Limb (tissue), 2 donors: ENCODE results near the gene ITFG1.
"Not testable (repeated sequence)": the region's sequence is repeated elsewhere in the genome, so short reads cannot be mapped to it uniquely, and the experiment has no call there.

ENCODE experiments used
- DNase-seq, 2 donors: peaks; one replicate each; pipeline ENCODE4 v3.0.0-alpha.2; 2016; ENCODE audit errors: extremely low spot score in 2 of 2

ITFG1 gene

DNA sequence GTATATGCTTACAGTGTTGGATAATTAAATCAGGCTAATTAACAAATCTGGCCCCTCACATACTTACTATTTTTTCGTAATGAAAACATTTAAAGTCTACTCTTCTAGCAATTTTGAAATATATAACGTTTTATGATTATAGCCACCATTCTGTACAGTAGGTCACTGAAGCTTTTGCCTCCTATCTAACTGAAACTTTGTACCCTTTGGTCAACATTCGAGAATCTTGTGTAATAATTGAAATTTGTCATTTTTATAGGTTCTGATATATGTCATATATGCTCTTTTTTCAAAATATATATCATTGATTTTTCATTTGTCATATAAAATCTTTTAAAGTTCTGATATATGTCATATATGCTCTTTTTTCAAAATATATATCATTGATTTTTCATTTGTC, 12.9 kb upstream of the ITFG1 start:
- no peak for DNase-seq

DNA sequence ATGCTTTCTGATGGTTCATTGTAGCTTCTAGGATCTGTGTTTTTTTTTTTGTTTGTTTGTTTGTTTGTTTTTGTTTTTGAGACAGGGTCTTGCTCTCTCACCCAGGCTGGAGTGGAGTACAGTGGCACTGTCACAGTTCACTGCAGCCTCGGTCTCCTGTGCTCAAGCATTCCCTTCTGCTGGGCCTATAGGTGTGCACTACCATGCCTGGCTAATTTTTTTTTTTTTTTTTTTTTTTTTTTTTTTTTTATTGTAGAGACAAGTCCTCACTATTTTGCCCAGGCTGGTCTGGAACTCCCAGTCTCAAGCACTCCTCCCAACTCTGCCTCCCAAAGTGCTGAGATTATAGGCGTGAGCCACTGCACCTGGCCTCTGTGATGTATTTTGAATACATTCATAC, 12.1 kb upstream of the ITFG1 start:
- not testable (repeated sequence) for DNase-seq

DNA sequence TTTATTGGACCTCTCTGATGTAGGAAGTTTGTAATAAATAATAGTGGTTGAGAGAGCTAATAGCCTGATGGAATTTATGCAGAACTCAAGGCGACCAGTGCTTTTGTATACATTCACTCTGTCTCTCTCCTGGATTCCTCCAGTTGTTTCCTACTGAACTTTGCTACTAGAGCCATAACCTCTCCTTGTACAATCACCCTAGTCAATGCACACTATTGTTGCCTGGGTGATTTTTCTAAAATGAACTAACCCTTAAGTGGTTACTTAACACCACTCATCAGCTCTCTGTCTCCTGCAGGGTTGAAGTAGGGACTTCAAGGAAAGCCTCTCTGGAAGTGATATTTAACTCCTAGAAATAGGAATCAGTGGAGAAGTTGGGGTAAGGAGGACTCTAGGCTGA, 9.9 kb upstream of the ITFG1 start:
- DNase-seq = no peak

DNA sequence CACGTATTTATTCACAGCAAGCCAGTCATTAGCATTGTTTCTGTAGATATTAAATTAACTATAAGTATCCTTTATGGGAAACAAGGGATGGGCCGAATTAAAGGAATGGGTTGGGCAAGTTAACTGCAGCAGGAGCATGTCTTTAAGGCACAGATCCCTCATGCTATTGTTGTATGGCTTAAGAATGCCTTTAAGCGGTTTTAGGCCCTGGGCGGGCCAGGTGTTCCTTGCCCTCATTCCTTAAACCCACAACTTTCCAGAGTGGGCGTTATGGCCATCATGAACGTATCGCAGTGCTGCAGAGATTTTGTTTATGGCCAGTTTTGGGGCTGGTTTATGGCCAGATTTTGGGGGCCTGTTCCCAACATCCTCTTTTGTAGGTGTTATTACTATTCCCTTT, 9.3 kb upstream of the ITFG1 start:
- DNase-seq = no peak

DNA sequence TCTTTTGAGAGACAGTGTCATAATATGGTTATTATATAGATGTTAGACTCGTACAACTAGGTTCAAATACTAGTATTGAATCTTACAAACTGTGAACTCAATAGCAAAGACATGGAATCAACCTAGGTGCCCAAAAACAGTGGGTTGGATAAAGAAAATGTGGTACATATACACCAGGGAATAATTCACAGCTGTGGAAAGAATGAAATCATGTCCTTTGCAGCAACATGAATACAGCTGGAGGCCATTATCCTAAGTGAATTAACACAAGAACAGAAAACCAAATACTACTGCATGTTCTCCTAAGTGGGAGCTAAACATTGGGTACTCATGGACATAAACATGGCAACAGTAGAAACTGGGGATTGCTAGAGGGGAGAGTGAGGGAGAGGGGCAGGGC, 8.4 kb upstream of the ITFG1 start:
- DNase-seq = no peak

DNA sequence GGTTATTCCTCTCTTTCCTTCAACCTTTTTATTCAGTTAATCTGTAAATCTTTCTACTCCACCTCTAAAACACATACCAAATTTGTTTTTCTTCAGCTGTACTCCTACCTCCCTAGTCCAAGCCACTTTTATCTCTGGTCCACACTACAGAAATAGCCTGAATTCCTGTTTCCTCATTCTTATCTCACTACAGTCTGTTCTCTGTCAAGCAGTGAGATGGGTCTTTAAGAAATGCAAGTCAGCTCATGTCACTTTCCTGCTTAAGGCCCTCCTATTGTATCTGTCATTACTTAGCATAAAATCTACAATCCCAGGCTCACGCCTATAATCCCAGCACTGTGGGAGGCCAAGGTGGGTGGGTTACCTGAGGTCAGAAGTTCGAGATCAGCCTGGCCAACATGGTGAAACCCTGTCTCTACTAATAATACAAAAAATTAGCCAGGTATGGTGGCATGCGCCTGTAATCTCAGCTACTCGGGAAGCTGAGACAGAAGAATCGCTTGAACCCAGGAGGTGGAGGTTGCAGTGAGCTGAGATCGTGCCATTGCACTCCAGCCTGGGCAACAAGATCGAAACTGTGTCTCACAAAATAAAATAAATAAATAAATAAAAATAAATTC, 7.3 kb upstream of the ITFG1 start:
- DNase-seq = not testable (repeated sequence)

DNA sequence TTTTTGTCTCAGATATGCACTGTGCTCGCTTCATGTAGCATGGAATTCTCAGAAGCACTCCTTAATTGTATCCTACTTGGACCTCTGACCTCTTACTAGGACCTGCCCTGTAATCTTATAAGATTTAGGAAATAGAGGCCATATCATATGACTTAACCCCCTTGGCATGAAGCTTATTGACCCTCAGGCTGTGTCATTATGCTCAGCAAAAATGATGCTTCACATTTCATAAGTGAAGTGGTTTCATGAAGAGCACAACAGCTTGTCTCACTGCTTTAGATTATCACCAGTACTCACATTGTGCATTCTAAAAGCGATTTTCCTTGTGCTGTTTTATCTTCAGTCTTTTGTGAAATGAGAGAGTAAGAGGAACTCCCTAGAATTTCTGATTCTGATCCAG, 6.6 kb upstream of the ITFG1 start:
- no peak for DNase-seq

DNA sequence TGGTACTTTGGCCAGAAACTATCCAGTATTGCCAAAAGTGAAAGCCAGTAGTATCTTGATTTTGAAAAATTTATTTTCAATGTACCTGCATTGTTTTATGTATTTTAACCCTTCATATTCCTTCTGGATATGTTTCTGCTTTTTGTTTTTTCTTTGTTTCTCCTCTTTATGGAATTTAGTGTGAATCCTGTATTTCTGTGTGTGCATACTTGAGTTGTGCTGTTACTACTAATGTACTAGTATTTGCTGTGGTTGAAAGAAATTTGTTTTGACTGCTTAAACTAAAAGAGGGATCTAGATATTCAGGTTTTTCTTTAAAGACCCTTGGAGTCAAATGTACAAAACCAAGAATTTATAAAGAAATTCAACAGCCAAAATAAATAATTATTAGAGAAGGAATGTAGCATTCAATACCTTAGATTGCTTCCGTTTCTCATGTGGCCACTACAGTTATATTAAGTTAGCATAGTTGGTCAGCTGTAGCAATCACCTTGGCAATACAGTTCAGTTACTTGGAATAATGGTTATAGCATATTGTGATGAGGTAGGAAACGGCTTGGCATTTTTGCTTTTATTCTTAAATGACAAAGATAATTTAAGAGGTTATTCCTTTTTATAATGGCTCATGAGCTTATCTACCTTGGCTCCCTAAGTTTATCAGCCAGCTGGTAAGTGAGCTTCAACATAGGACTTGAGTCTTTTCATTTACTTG, 5.2 kb upstream of the ITFG1 start:
- no peak for DNase-seq

DNA sequence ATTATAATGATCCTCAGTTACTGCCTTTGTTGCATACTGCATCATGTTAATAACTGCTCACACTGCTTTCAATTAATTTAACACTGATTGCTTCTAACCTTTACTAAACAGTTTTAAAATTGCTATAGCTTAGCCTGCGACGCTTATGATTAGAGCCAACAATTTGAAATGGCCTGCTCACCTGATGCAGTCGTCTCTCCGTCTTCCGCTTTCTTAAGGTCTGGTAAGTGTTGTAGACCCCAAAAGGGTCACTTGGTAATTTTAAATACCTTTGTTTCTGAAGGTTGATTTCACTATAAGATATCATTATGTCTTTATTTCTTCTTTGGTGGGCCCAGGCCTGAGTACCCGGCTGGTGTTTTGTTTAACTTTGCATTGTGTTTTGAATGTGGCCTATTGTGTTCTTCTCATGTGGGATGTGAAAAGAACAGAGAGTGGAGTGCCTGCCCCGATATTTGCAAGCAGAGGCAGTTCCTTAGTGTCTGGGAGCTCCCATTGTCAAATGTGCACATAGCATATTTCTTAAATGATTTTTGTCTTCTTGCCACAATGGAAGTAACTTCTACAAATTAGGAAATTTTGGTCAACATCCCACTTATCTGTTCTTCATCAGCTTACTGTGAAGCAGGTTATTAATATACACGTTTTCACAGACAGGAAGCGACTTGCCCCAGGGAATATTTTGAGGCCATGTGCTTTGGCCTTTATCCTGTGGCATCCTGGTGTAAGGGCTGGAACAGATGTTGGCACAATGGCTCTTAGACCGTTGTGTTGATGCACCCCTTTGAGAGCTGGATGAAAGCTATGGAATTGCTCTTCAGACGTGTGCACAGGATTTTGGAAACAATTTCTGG, 3.1 kb upstream of the ITFG1 start:
- no peak for DNase-seq

DNA sequence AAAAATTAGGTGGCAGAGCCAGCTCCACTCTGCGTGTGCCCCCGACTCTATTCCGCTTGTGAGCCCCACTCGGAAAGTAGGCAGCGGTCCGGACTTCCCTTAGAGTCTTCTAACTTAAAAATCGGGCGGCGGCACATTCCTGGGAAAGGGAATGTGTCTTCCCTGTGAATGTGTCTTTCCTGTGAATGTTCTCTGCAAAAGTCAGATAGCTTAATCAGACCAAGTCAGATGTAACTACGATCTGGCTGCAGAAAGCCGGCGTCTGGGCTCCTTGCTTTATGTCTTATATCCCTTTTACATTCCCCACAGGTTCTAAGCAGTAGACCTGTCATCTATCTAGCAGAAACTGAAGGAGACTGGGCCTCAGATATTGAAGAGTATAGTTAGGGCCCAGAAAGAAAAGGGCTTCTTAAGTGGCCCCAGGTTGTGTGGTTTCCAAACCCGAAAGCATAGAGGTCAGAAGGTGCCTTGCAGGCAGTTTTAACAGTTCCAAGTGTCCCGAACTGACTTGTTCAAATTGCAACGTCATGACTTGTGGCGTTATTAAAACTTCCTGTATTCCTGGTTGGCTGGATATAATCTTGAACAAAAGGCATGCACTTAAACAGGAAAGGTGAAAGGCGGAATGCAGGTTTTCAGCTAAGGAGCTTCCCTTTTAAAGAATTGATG, 869 bp upstream of the ITFG1 start:
- DNase-seq = peak in 1 of 2 donors; percentile 13

DNA sequence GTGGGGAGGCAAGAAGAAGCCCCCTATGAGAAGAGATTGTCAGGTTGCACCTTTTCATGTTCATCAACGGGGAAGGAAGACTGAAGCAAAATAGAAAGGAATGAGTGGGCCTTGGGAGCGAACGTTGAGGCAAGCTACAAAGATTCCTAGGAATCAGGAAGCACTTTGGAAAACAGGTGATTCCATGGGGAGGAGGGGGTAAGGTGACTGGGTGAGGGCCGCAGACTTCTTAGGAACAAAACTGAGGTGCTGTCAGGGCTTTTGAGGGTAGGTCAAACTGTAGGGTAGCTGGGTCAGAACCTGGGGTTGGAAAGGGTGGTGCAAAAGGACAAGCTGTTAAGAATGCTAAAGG, 528 bp downstream of the ITFG1 start:
- no peak for DNase-seq

DNA sequence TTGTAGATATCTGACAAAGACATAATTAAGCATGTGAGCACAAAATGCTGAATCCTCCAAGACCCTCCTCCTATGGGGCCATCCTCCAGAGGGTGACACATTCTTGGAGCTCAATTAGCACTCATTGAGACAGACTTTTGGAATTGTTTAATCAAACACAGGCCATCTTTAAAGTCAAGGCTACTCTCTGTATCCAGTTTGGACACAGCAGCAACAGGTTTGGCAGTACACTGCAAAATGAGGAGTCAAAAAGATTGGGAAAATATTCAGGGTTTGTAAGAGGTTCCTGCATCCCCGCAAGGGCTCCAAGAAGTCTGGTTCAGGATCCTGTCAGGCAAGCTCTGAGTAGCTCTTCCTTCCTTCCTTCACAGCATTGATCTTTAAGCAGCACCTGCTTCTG, 1.3 kb downstream of the ITFG1 start:
- no peak for DNase-seq

DNA sequence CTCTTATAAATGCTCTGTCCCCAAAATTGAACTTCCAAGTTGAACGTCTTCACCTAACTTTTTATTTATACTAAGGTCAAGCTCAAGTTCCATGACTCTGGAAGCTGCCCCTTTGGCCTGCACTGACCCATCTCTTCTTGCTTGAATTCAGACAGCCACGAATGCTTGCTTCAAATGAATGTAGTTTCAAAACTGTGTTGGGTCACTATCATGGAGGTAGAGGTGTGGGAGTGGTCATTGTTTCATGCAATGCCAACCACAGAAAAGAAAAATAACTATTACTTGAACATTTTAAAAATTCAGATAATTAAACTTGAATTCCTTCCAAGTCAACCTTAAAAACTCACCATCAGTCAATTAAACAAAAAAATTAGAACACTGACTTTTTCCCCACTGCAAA, 2.5 kb downstream of the ITFG1 start:
- DNase-seq = no peak

DNA sequence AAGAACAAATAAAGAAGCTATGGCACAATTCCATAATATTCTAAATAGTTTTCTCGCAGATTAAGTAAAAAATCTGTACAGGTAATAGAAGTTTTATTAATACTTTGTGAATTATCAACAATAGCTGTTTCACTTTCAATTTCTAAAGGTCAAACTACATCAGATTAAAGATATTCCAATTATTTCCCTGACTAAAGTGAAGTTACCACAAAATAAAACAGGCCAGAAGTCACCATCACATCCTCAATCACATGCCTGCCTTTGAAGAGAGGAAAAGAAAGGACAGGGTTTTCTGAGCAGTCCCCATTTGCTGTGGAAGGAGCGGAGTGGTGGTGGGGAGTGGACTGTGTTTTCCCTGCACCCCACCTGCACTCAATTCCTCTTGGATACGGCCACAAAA, 11.1 kb downstream of the ITFG1 start:
- DNase-seq = no peak

DNA sequence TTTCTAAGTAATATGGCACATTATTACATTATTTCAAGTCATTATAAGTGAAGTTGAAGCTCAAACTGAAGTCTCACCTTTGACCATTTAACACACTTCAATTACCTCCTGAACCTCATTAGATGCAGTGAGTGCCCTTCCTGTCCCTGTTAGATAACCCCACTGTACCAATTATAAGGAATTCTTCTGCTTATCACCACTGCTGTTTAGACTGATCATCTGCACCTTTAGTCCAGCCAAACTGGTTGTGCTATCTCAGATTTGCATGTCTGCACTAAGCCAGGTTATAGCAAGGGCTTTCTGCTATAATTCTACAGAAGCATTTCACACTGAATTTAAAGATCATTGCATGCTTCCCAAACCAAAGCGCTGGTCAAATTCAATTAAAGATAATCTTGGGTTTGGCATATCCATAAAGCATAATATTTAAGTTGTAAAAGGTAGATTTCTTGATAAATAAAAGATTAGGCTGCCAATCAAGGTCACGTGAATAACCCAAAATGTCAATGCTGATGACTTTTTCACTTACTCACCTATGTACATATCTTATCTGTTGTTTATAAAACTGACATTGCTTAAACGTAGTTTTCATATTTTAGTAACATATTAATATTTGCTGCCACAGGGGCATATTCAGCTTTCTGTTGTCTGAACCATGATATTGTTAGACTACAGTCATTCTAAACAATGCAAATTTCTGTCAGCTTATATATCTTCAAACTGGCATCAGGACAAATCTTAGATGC, 11.9 kb downstream of the ITFG1 start:
- no peak for DNase-seq

DNA sequence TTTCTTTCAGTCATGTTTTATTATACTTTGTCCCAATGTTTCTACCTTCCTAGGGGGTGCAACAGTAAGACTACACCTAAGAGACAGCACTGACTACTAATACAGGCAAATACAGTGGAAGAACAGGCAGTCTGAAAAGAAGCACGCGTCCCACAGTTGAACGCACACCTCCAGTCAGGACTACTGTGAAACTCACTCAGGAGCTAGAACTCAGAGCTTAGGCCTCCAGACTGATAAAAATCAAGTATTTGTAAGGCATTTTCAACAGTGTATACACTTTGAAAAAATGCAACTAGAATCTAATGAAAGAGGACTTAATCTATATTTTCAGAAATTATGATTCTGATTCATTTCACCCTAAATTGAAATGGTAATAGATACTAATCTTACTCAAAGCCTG, 14.4 kb downstream of the ITFG1 start:
- DNase-seq = no peak

DNA sequence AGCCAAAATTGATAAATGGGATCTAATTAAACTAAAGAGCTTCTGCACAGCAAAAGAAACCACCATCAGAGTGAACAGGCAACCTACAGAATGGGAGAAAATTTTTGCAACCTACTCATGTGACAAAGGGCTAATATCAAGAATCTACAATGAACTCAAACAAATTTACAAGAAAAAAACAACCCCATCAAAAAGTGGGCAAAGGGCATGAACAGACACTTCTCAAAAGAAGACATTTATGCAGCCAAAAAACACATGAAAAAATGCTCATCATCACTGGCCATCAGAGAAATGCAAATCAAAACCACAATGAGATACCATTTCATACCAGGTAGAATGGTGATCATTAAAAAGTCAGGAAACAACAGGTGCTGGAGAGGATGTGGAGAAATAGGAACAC, 18.0 kb downstream of the ITFG1 start:
- not testable (repeated sequence) for DNase-seq

DNA sequence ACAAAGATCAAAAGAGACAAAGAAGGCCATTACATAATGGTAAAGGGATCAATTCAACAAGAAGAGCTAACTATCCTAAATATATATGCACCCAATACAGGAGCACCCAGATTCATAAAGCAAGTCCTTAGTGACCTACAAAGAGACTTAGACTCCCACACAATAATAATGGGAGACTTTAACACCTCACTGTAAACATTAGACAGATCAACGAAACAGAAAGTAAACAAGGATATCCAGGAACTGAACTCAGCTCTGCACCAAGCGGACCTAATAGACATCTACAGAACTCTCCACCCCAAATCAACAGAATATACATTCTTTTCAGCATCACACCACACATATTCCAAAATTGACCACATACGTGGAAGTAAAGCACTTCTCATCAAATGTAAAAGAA, 20.8 kb downstream of the ITFG1 start:
- DNase-seq = not testable (repeated sequence)

DNA sequence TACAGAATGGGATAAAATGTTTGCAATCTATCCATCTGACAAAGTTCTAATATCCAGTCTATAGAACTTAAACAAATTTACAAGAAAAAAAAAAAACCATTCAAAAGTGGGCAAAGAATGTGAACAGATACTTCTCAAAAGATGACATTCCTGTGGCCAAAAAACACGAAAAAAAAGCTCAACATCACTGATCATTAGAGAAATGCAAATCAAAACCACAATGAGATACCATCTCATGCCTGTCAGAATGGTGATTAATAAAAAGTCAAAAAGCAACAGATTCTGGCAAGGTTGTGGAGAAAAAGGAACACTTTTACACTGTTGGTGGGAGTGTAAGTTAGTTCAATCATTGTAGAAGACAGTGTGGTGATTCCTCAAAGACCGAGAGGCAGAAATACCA, 26.6 kb downstream of the ITFG1 start:
- not testable (repeated sequence) for DNase-seq

DNA sequence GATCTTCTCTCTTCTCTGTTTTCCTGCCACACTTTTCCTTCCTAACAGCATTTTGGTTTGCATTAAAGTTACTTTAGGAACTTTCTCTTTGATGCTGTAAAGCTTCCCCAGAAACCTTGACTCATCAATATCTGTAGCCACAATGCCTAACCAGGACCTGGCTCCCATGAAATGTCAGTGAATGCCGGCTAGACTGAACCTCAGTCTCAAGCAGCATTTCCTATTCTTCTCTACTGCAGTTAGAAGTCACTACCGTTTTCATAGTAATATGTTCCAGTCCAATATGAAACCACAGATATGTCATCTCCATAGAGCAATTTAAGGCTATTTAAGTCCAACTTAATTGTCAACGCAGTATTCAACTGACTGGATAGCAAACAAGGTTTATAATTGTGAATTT, 28.9 kb downstream of the ITFG1 start:
- no peak for DNase-seq

DNA sequence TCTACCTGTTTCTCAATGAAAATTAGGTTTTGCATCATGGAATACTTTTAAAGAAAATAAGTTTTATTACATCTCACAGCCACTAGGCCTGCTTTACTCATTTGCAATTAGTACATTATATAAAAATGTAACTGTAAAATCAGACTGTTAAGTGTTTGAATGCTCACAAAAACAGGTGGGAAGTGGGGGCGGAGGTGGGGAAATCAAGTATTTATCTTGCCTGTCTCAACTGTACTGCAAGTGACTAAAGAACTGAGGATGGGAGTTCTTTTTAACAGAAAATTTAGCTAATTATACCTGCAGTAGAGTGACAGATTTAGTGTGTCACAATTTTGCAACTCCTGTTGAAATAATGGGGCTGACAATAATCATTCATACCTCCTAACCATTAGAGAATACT, 34.1 kb downstream of the ITFG1 start:
- no peak for DNase-seq
